MV-4-11 (cell line): ENCODE data around the gene GGCT.

Experiments used
- DNase-seq: peaks from one replicate; lab custom pipeline; 2025; lab: John Stamatoyannopoulos, UW

The GGCT gene

GRCh38 chr7:30462179-30462578 lies 42.5 kb downstream of the GGCT start:
- peak; percentile 75 for DNase-seq

GRCh38 chr7:30460246-30460633 lies 44.4 kb downstream of the GGCT start:
- no peak for DNase-seq

DNA sequence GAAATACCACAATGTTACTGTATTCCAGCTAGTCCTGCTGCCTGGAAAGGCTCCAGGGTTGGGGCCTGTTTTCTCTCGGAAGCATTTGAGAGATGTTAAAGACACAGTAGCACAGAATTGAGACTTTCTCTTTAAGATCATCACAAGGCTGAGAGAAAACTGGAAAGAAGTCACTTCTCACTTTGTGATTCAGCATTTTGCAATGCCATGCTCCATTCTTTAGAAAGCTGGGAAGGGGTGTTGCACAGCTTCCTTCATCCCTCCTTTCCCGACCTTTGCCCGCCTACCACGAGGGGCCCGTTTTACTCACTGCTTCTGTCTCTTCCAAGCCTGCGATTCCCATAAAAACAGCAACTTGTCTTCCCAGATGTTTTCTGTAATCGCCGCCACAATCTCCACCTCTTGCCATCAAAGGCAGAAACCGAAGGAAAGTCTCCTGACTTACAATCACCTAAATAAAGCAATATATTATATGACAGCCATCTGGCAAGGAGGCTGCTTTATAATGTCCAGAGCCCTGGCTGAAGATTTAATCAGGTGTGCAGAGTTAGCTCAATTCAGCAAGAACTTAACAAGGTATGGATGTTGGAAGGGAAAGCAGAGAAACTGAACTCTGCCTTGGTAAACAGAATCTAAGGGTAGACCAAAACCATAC lies 44.9 kb downstream of the GGCT start:
- DNase-seq: no peak

DNA sequence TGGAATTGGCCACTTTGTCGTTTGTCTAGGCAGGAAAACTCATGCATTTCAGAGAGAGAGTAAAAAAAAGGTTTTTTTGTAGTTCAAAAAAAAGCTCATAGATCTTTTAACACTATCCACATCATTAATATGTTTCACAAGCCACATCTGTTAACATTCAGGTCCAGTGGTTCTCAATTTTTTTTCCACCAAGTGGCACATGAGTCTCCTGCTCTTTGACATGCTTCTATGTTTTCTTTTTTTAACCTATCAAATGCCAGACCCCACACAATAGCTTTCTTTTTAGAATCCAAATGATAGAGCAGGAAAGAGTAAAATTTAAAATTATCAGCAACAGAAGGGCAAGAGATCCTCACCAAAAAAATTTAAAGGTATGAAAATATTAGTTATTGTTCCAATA lies 46.3 kb downstream of the GGCT start:
- DNase-seq: no peak

GRCh38 chr7:30453921-30454320 lies 50.7 kb downstream of the GGCT start:
- no peak for DNase-seq

- DNase-seq: no peak
These were observed 51.6 kb downstream of the GGCT start for GRCh38 chr7:30453016-30453415.

GRCh38 chr7:30452280-30452930 lies 52.2 kb downstream of the GGCT start:
- DNase-seq: no peak

DNA sequence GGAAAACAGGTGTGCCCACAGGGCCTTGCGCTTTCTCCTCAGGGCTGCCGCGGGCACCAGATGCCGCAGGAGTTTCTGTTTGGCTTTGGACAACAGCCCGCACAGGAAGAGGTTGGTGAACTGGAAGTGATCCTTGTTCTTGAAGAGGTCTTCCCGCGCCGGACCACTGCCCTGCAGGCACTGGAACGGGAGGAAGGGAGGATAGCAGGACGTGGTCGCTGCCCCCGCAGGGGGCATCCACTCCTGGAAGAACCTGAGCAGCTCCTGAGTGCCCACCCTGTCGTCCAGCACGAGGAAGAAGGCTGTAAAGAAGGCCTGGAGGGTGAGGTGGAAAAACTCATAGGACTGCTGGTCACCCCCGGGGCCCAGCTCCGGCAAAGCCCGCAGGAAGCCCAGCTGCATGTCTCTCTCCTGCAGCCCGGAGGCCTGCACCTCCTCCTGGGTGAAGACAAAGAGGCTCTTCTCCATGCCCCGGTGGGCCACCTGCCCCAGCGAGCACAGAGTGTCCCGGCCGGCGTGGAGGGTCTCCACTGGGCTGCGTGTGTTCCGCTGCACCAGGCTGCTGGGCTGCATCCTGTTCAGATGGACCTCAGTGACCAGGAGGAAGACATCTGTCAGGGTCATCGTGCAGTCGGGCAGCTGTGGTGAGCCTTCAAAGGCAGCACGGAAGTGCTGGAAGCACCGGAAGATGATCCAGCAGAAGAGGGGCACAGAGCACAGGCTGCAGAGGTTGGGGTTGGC lies 52.9 kb downstream of the GGCT start:
- DNase-seq: no peak

DNA sequence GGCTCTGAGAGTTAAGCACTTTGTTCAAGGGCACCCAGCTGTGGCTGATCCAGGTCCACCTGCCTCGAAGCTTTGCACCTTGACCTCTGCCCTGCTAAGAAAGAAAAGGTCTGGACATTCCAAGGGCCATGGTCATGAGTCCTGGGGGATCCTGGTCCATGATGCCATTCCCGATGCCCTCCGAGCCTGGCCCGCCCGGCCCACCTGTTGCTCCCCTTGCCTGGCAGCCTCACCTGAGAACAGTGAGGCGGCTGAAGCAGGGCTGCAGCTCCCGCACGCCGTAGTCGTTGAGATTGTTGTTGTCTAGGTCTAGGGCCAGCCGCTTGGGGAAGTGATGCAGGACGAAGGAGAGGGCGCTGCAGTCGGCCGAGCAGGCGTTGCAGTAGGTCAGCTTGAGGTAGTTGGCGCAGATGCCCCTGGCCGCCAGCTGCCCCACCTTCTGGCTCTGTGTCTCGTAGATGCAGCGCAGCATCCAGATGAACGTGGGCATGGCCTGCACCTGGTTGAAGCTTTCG lies 53.6 kb downstream of the GGCT start:
- no peak for DNase-seq

DNA sequence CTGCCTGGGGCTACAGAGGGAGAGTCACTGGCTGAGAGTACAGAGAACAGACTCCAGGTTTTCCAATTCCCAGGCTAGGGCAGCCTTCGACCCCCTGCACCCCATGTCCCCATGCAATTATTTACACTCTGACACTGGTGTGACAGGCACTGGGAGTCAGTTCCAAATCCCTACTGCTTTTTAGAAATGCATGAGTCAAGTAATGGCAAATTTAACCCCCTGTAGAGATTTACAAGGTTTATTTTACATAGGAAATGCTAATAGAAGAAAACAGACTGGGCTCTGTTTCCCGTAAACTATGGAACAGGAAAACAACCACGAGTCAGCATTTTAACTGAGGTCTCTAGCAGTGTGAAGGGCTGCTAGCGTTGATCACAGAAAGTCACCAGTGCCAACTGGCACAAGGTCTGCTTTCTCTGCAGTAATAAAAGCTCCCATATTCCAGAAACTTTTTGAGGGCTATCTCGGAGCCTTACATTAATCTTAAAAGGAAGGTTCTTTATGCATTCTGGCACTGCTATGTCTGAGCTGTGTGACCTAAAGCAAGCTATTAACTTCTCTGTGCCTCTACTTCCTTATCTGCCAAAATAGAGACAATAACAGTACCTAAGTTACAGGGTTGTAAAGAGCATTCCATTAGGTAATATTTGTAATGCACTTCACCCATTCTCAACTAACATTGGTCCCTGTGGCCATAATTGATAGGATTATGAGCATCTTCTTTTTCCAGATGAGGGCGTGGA lies 54.2 kb downstream of the GGCT start:
- DNase-seq: no peak

- no peak for DNase-seq
These were observed 56.0 kb downstream of the GGCT start for GRCh38 chr7:30448461-30449189.

DNA sequence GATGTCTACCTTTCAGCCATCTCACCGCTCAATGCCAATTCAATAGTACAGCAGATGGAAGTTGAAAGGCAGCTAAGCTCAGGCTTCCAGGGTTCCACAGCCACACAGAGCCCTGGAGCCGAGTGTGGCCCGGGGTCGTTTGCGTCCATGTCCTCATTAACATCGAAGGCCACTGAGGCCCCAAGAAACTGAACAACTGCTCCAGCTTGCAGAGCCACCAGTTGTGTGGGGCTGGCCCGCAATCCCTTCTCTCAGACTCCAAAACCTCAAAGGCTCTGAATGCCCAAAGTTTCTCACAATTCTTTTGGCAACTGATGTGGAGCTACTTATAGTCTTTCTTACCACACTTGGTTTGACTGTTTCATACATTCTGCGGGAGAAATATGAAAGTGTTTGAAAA lies 57.2 kb downstream of the GGCT start:
- DNase-seq: no peak
